Measurements from ENCODE around the gene SGSH.

The SGSH gene

GRCh38 chr17:80191865-80192661 lies 28.1 kb downstream of the SGSH start:
- in situ Hi-C loops (cut with MboI; ENCODE audit: low pct_unique_long_range_greater_than_20kb, low sequenced_read_pairs) = no loop called here
- DNase-seq = no peak

GRCh38 chr17:80191192-80191591 lies 28.9 kb downstream of the SGSH start:
- no peak for DNase-seq
- in situ Hi-C loops (cut with MboI; ENCODE audit: low pct_unique_long_range_greater_than_20kb, low sequenced_read_pairs) = no loop called here

GRCh38 chr17:80190716-80191115 lies 29.4 kb downstream of the SGSH start:
- in situ Hi-C loops (cut with MboI; ENCODE audit: low pct_unique_long_range_greater_than_20kb, low sequenced_read_pairs) = no loop called here
- DNase-seq = no peak

- in situ Hi-C loops (cut with MboI; ENCODE audit: low pct_unique_long_range_greater_than_20kb, low sequenced_read_pairs) = no loop called here
- DNase-seq = no peak
Observed at GRCh38 chr17:80189611-80190010, 30.5 kb downstream of the SGSH start.

GRCh38 chr17:80187515-80187941 lies 32.6 kb downstream of the SGSH start:
- in situ Hi-C loops (cut with MboI; ENCODE audit: low pct_unique_long_range_greater_than_20kb, low sequenced_read_pairs) = no loop called here

GRCh38 chr17:80187090-80187489 lies 33.0 kb downstream of the SGSH start:
- in situ Hi-C loops (cut with MboI; ENCODE audit: low pct_unique_long_range_greater_than_20kb, low sequenced_read_pairs) = no loop called here
- no peak for DNase-seq

More at GRCh38 chr17:80187515-80187941, 32.6 kb downstream of the SGSH start:
- no peak for DNase-seq

- DNase-seq = no peak
Observed at GRCh38 chr17:80185968-80186367, 34.2 kb downstream of the SGSH start.

GRCh38 chr17:80184423-80184714 lies 35.8 kb downstream of the SGSH start:
- in situ Hi-C loops (cut with MboI; ENCODE audit: low pct_unique_long_range_greater_than_20kb, low sequenced_read_pairs) = no loop called here
- no peak for DNase-seq

More at GRCh38 chr17:80185968-80186367, 34.2 kb downstream of the SGSH start:
- in situ Hi-C loops (cut with MboI; ENCODE audit: low pct_unique_long_range_greater_than_20kb, low sequenced_read_pairs) = no loop called here

- no peak for DNase-seq
- in situ Hi-C loops (cut with MboI; ENCODE audit: low pct_unique_long_range_greater_than_20kb, low sequenced_read_pairs) = no loop called here
Observed at GRCh38 chr17:80183581-80184422, 36.3 kb downstream of the SGSH start.

GRCh38 chr17:80182845-80183223 lies 37.3 kb downstream of the SGSH start:
- in situ Hi-C loops (cut with MboI; ENCODE audit: low pct_unique_long_range_greater_than_20kb, low sequenced_read_pairs) = no loop called here
- no peak for DNase-seq

GRCh38 chr17:80182118-80182844 lies 37.9 kb downstream of the SGSH start:
- in situ Hi-C loops (cut with MboI; ENCODE audit: low pct_unique_long_range_greater_than_20kb, low sequenced_read_pairs) = no loop called here

GRCh38 chr17:80181431-80181830 lies 38.7 kb downstream of the SGSH start:
- in situ Hi-C loops (cut with MboI; ENCODE audit: low pct_unique_long_range_greater_than_20kb, low sequenced_read_pairs) = no loop called here
- DNase-seq = no peak

More at GRCh38 chr17:80182118-80182844, 37.9 kb downstream of the SGSH start:
- DNase-seq = no peak

GRCh38 chr17:80180192-80180591 lies 39.9 kb downstream of the SGSH start:
- in situ Hi-C loops (cut with MboI; ENCODE audit: low pct_unique_long_range_greater_than_20kb, low sequenced_read_pairs) = no loop called here
- no peak for DNase-seq

GRCh38 chr17:80177986-80178595 lies 42.0 kb downstream of the SGSH start:
- no peak for DNase-seq
- in situ Hi-C loops (cut with MboI; ENCODE audit: low pct_unique_long_range_greater_than_20kb, low sequenced_read_pairs) = no loop called here

- no peak for DNase-seq
- in situ Hi-C loops (cut with MboI; ENCODE audit: low pct_unique_long_range_greater_than_20kb, low sequenced_read_pairs) = no loop called here
Observed at GRCh38 chr17:80176757-80177156, 43.4 kb downstream of the SGSH start.

- DNase-seq = no peak
- in situ Hi-C loops (cut with MboI; ENCODE audit: low pct_unique_long_range_greater_than_20kb, low sequenced_read_pairs) = no loop called here
Observed at GRCh38 chr17:80173916-80174315, 46.2 kb downstream of the SGSH start.

- DNase-seq = no peak
- in situ Hi-C loops (cut with MboI; ENCODE audit: low pct_unique_long_range_greater_than_20kb, low sequenced_read_pairs) = no loop called here
Observed at GRCh38 chr17:80173126-80173525, 47.0 kb downstream of the SGSH start.

GRCh38 chr17:80171681-80172080 lies 48.5 kb downstream of the SGSH start:
- DNase-seq = no peak
- in situ Hi-C loops (cut with MboI; ENCODE audit: low pct_unique_long_range_greater_than_20kb, low sequenced_read_pairs) = no loop called here

GRCh38 chr17:80169784-80170500 lies 50.2 kb downstream of the SGSH start, which contains the start of gene CARD14:
CARD14 (plus strand) TSS chr17:80170030; CDS start chr17:80181439, 11,409 bp downstream.
- no peak for DNase-seq
- in situ Hi-C loops (cut with MboI; ENCODE audit: low pct_unique_long_range_greater_than_20kb, low sequenced_read_pairs) = no loop called here
